ENCODE data around the gene PRCP.

DNA sequence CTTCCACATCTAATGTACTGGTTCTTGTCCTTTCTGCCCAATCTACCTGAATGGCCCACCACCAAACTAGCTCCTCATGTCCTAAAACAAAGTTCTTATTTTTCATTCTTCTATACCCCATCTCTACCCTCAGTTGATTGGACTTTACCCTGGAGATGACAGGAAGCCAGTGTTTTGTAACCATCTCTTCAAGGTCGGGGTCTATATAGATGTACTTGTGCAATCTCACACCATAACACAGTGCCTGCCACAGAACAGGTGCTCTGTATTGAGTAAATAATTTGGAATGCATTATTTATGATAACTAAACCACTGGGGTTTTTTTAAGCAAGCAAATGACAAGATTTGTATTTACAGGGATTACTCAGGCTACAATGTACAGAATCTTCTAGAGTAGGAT, 89.9 kb downstream of the PRCP start:
- TF ChIP-seq, protein P1, sequence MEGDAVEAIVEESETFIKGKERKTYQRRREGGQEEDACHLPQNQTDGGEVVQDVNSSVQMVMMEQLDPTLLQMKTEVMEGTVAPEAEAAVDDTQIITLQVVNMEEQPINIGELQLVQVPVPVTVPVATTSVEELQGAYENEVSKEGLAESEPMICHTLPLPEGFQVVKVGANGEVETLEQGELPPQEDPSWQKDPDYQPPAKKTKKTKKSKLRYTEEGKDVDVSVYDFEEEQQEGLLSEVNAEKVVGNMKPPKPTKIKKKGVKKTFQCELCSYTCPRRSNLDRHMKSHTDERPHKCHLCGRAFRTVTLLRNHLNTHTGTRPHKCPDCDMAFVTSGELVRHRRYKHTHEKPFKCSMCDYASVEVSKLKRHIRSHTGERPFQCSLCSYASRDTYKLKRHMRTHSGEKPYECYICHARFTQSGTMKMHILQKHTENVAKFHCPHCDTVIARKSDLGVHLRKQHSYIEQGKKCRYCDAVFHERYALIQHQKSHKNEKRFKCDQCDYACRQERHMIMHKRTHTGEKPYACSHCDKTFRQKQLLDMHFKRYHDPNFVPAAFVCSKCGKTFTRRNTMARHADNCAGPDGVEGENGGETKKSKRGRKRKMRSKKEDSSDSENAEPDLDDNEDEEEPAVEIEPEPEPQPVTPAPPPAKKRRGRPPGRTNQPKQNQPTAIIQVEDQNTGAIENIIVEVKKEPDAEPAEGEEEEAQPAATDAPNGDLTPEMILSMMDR (IDR thresholded peaks at IDR 0.05): no peak
- TF ChIP-seq POLR2AphosphoS5 (IDR thresholded peaks at IDR 0.05) (no peak), POLR2A (IDR thresholded peaks at IDR 0.05) (no peak)

All from breast epithelium (tissue), 3 donors.